Neural progenitor cell (in vitro differentiated cells): ENCODE data around the gene MACROD2.

Experiments
- CTCF ChIP-seq: fragments of 200-600 bp; sonication (generic); IDR thresholded peaks from 2 replicates; pipeline ENCODE4 v1.5.1; 2017; ENCODE audit warnings: antibody characterized with exemption, mild to moderate bottlenecking
- EZH2 ChIP-seq: fragments of 200-600 bp; sonication (generic); IDR thresholded peaks from 2 replicates; pipeline ENCODE4 v1.6.1; 2017; ENCODE audit warnings: antibody characterized with exemption, mild to moderate bottlenecking, moderate library complexity
- EZH2phosphoT487 ChIP-seq: fragments of 200-600 bp; sonication (generic); IDR thresholded peaks from 2 replicates; pipeline ENCODE4 v1.6.1; 2017; ENCODE audit warnings: antibody characterized with exemption

GRCh38 chr20:14543040-14543439 is 547.7 kb downstream of the MACROD2 start:
- TF ChIP-seq EZH2 = no peak
- no peak for TF ChIP-seq CTCF
- TF ChIP-seq EZH2phosphoT487 = no peak
